C4-2B (cell line): Measurements from ENCODE around the gene AAMDC.
"Not testable (repeated sequence)": the region's sequence is repeated elsewhere in the genome, so short reads cannot be mapped to it uniquely, and the experiment has no call there.

Source experiments
- H3K27ac ChIP-seq: fragments of 450-650 bp; 2 replicates; pipeline ENCODE4 v1.5.1; 2017
- CTCF ChIP-seq: fragments of 450-650 bp; conservative IDR thresholded peaks from 2 replicates; pipeline ENCODE4 v1.5.1; 2017; ENCODE audit warnings: mild to moderate bottlenecking
- ZFX ChIP-seq: fragments of 450-650 bp; IDR thresholded peaks from 2 replicates; pipeline ENCODE4 v1.6.1; 2017

Gene AAMDC

GRCh38 chr11:77821349-77821851, 456 bp downstream of the AAMDC start:
- TF ChIP-seq ZFX (no peak), CTCF (no peak)
- H3K27ac ChIP-seq: peak overlapping the region; percentile 97

GRCh38 chr11:77822126-77822525, 1.2 kb downstream of the AAMDC start:
- H3K27ac ChIP-seq: not testable (repeated sequence)

- H3K27ac ChIP-seq: no peak overlapping the region
- no peak for TF ChIP-seq CTCF
- TF ChIP-seq ZFX: no peak
Observed at GRCh38 chr11:77823775-77824174, 2.8 kb downstream of the AAMDC start.

- TF ChIP-seq ZFX (no peak), CTCF (no peak)
- H3K27ac ChIP-seq: no peak overlapping the region
Observed at GRCh38 chr11:77828926-77829325, 8.0 kb downstream of the AAMDC start.

- H3K27ac ChIP-seq: no peak overlapping the region
- no peak for TF ChIP-seq CTCF
Observed at GRCh38 chr11:77833302-77833701, 12.4 kb downstream of the AAMDC start.

- H3K27ac ChIP-seq: no peak overlapping the region
- no peak for TF ChIP-seq CTCF
- TF ChIP-seq ZFX: no peak
Observed at GRCh38 chr11:77842441-77843121, 21.6 kb downstream of the AAMDC start.

GRCh38 chr11:77843700-77844099, 22.8 kb downstream of the AAMDC start:
- not testable (repeated sequence) for H3K27ac ChIP-seq

- no peak for TF ChIP-seq CTCF
- TF ChIP-seq ZFX: no peak
- no peak overlapping the region for H3K27ac ChIP-seq
Observed at GRCh38 chr11:77851503-77851902, 30.6 kb downstream of the AAMDC start.
